Smooth muscle cell (in vitro differentiated cells): ENCODE data around the gene RAB31. TPM values are rescaled to one million over a fixed set of nuclear protein-coding genes. Genes with fewer than 3 reads are reported as not detected.
"Not testable (repeated sequence)": the region's sequence is repeated elsewhere in the genome, so short reads cannot be mapped to it uniquely, and the experiment has no call there.

Experiments
- DNase-seq: peaks from one replicate; lab custom pipeline; 2025; ENCODE audit not compliant: unreplicated experiment; lab: John Stamatoyannopoulos, UW
- H2AFZ ChIP-seq: fragments of 200-600 bp; sonication (generic); 2 replicates; pipeline ENCODE4 v1.6.0; 2016; ENCODE audit warnings: antibody characterized with exemption, low read depth, mild to moderate bottlenecking
- H3F3A ChIP-seq: fragments of 200-600 bp; sonication (generic); 2 replicates; pipeline ENCODE4 v1.6.0; 2017; ENCODE audit warnings: antibody characterized with exemption, low read depth
- H3K27ac ChIP-seq: fragments of 200-600 bp; sonication (generic); 2 replicates; pipeline ENCODE4 v1.5.1; 2016; ENCODE audit warnings: low read depth, mild to moderate bottlenecking
- H3K27me3 ChIP-seq: fragments of 200-600 bp; sonication (generic); 2 replicates; pipeline ENCODE4 v1.6.1; 2016; ENCODE audit warnings: low read depth, mild to moderate bottlenecking
- H3K36me3 ChIP-seq: fragments of 200-600 bp; sonication (generic); 2 replicates; pipeline ENCODE4 v1.5.1; 2016; ENCODE audit warnings: low read depth
- H3K4me1 ChIP-seq: fragments of 200-600 bp; sonication (generic); 2 replicates; pipeline ENCODE4 v1.5.1; 2016; ENCODE audit warnings: low read depth
- H3K4me2 ChIP-seq: fragments of 200-600 bp; sonication (generic); 2 replicates; pipeline ENCODE4 v1.6.0; 2016; ENCODE audit warnings: mild to moderate bottlenecking
- H3K4me3 ChIP-seq: fragments of 200-600 bp; sonication (generic); 2 replicates; pipeline ENCODE4 v1.5.1; 2016; ENCODE audit warnings: mild to moderate bottlenecking
- H3K79me2 ChIP-seq: fragments of 200-600 bp; sonication (generic); 2 replicates; pipeline ENCODE4 v1.6.0; 2016; ENCODE audit warnings: low read depth, mild to moderate bottlenecking
- H3K9ac ChIP-seq: fragments of 200-600 bp; sonication (generic); 2 replicates; pipeline ENCODE4 v1.6.0; 2016; ENCODE audit warnings: low read depth
- H3K9me3 ChIP-seq: fragments of 200-600 bp; sonication (generic); replicated peaks from 2 replicates; pipeline ENCODE4 v1.5.1; 2016; ENCODE audit warnings: low read depth
- H4K20me1 ChIP-seq: fragments of 200-600 bp; sonication (generic); 2 replicates; pipeline ENCODE4 v1.6.0; 2016; ENCODE audit warnings: low read depth
- CTCF ChIP-seq: fragments of 200-600 bp; sonication (generic); IDR thresholded peaks from 2 replicates; pipeline ENCODE4 v1.5.1; 2017; ENCODE audit warnings: borderline replicate concordance, mild to moderate bottlenecking, antibody characterized with exemption; ENCODE audit not compliant: insufficient read depth, poor library complexity, severe bottlenecking
- WGBS: methylation state at CpG from one replicate; pipeline ENCODE4 v1.1.7; 2016; ENCODE audit warnings: low lambda C conversion rate; 5-methylcytosine and 5-hydroxymethylcytosine counted together
- polyA plus RNA-seq: library from polyadenylated mRNA; unstranded; fragments of >200 nt; fragmentation: Nextera tagmentation; extraction: Ambion mirVana; gene quantifications from 2 replicates; pipeline ENCODE4 v1.2.1, GENCODE V29; 2016
- total RNA-seq: library from RNA; depleted of rRNA; stranded (reverse); fragments of >200 nt; gene quantifications from 2 replicates; pipeline ENCODE4 v1.2.3, GENCODE V29; 2014

The RAB31 gene
- total and polyA plus RNA-seq, 2 experiments from 2014 or later, result 116 to 414 TPM

GRCh38 chr18:9764011-9764481 lies 55.9 kb downstream of the RAB31 start:
- peaks cover 30% of the 10 kb centered on the region for H3F3A ChIP-seq
- H3K27ac ChIP-seq, result peak overlapping the region; percentile 85
- TF ChIP-seq CTCF, result no peak
- peaks cover 50% of the 10 kb centered on the region for H4K20me1 ChIP-seq
- WGBS, result 29% methylated on average over 7 of the region's 7 CpGs
- no peak overlapping the region for H3K4me3 ChIP-seq
- no peaks in the 10 kb centered on the region for H3K36me3 ChIP-seq
- H3K4me2 ChIP-seq, result peak overlapping the region; percentile 66
- DNase-seq, result no peak
- no peak overlapping the region for H2AFZ ChIP-seq
- no peaks in the 10 kb centered on the region for H3K9me3 ChIP-seq
- H3K27me3 ChIP-seq, result no peaks in the 10 kb centered on the region
- H3K4me1 ChIP-seq, result peaks cover 6% of the 10 kb centered on the region
- peaks cover 99% of the 10 kb centered on the region for H3K79me2 ChIP-seq
- peak overlapping the region; percentile 27 for H3K9ac ChIP-seq

GRCh38 chr18:9765501-9765900 lies 57.4 kb downstream of the RAB31 start:
- Histone ChIP-seq H2AFZ (no peak overlapping the region), H3K27ac (peak overlapping the region; percentile 85), H3K9me3 (no peaks in the 10 kb centered on the region), H3K4me1 (peaks cover 6% of the 10 kb centered on the region), H3K27me3 (no peaks in the 10 kb centered on the region), H3F3A (peaks cover 23% of the 10 kb centered on the region), H3K9ac (no peak overlapping the region), H4K20me1 (peaks cover 53% of the 10 kb centered on the region), H3K79me2 (peaks cover 99% of the 10 kb centered on the region), H3K4me2 (no peak overlapping the region), H3K36me3 (no peaks in the 10 kb centered on the region), H3K4me3 (no peak overlapping the region)
- TF ChIP-seq CTCF, result no peak
- no peak for DNase-seq
- WGBS, result 76% methylated on average over 4 of the region's 4 CpGs

GRCh38 chr18:9766076-9766481 lies 58.0 kb downstream of the RAB31 start:
- H3K9me3 ChIP-seq, result no peaks in the 10 kb centered on the region
- 68% methylated on average over 10 of the region's 11 CpGs for WGBS
- H4K20me1 ChIP-seq, result peaks cover 56% of the 10 kb centered on the region
- no peak overlapping the region for H3K4me2 ChIP-seq
- peaks cover 6% of the 10 kb centered on the region for H3K4me1 ChIP-seq
- no peak overlapping the region for H3K4me3 ChIP-seq
- H3K79me2 ChIP-seq, result peaks cover 99% of the 10 kb centered on the region
- H2AFZ ChIP-seq, result no peak overlapping the region
- no peak for DNase-seq
- peaks cover 18% of the 10 kb centered on the region for H3F3A ChIP-seq
- peak overlapping the region; percentile 85 for H3K27ac ChIP-seq
- H3K27me3 ChIP-seq, result no peaks in the 10 kb centered on the region
- no peaks in the 10 kb centered on the region for H3K36me3 ChIP-seq
- H3K9ac ChIP-seq, result no peak overlapping the region
- TF ChIP-seq CTCF, result no peak

- no peak for DNase-seq
- Histone ChIP-seq H3K36me3 (no peaks in the 10 kb centered on the region), H4K20me1 (peaks cover 57% of the 10 kb centered on the region), H3F3A (peaks cover 18% of the 10 kb centered on the region), H3K4me3 (no peak overlapping the region), H3K4me2 (no peak overlapping the region), H3K27ac (peak overlapping the region; percentile 85), H3K9me3 (no peaks in the 10 kb centered on the region), H3K79me2 (peaks cover 99% of the 10 kb centered on the region), H3K4me1 (peaks cover 6% of the 10 kb centered on the region), H3K27me3 (no peaks in the 10 kb centered on the region), H3K9ac (no peak overlapping the region), H2AFZ (no peak overlapping the region)
- WGBS, result 57% methylated on average over 1 of the region's 1 CpG
- no peak for TF ChIP-seq CTCF
Measured at GRCh38 chr18:9766740-9767139, 58.6 kb downstream of the RAB31 start.

GRCh38 chr18:9768071-9768691 lies 60.1 kb downstream of the RAB31 start:
- H3K27ac ChIP-seq, H3K36me3 ChIP-seq, H3K4me2 ChIP-seq, DNase-seq, H3K4me1 ChIP-seq, H3K27me3 ChIP-seq, H2AFZ ChIP-seq, H3K4me3 ChIP-seq, H3K9ac ChIP-seq, H3K9me3 ChIP-seq: not testable (repeated sequence)
- H3K79me2 ChIP-seq, result peaks cover 99% of the 10 kb centered on the region
- H4K20me1 ChIP-seq, result peaks cover 66% of the 10 kb centered on the region
- H3F3A ChIP-seq, result peaks cover 18% of the 10 kb centered on the region
- WGBS, result 42% methylated on average over 2 of the region's 2 CpGs

- not testable (repeated sequence) for H3K36me3 ChIP-seq, H3K9me3 ChIP-seq, DNase-seq, H3K4me1 ChIP-seq, H3K9ac ChIP-seq, H3K4me3 ChIP-seq, H3K27me3 ChIP-seq, H2AFZ ChIP-seq
- peaks cover 100% of the 10 kb centered on the region for H3K79me2 ChIP-seq
- peak overlapping the region; percentile 68 for H3K27ac ChIP-seq
- 57% methylated on average over 3 of the region's 3 CpGs for WGBS
- peaks cover 71% of the 10 kb centered on the region for H4K20me1 ChIP-seq
- peaks cover 11% of the 10 kb centered on the region for H3F3A ChIP-seq
- H3K4me2 ChIP-seq, result peak overlapping the region; percentile 12
Measured at GRCh38 chr18:9770111-9770510, 62.0 kb downstream of the RAB31 start.
